ENCODE data around the gene IL22RA1. TPM values are rescaled to one million over a fixed set of nuclear protein-coding genes. Genes with fewer than 3 reads are reported as not detected.

IL22RA1 gene
- total RNA-seq, 1 experiment from 2014 or later, result 5.0 TPM

GRCh38 chr1:24136956-24137539 lies 5.9 kb downstream of the IL22RA1 start:
- H2AFZ ChIP-seq, result no peak overlapping the region
- H3K4me1 ChIP-seq (replicated peaks; ENCODE audit: insufficient read depth), result no peaks in the 10 kb centered on the region
- H3K36me3 ChIP-seq (ENCODE audit: low read depth), result no peaks in the 10 kb centered on the region
- H4K20me1 ChIP-seq (ENCODE audit: insufficient read depth), result no peaks in the 10 kb centered on the region
- no peaks in the 10 kb centered on the region for H3K9me2 ChIP-seq (ENCODE audit: insufficient read depth)
- no peaks in the 10 kb centered on the region for H3K9me3 ChIP-seq (ENCODE audit: insufficient read depth, low read depth)
- no peak overlapping the region for H3K4me3 ChIP-seq
- H3F3A ChIP-seq (ENCODE audit: insufficient read depth, low read depth), result no peaks in the 10 kb centered on the region
- ChIA-PET CTCF (no interaction called here), POLR2A (ENCODE audit: unreplicated experiment) (no interaction called here)
- no peak overlapping the region for H3K27ac ChIP-seq
- no TSS peak for BruUV-seq (replicated peaks)
- H3K79me2 ChIP-seq (ENCODE audit: low read depth), result no peaks in the 10 kb centered on the region
- intact Hi-C loops (cut with micrococcal nuclease; ENCODE audit: unreplicated experiment), result no loop called here
- no peak for TF ChIP-seq EZH2 (IDR thresholded peaks at IDR 0.05; ENCODE audit: low read depth)
- TF ChIP-seq, protein P1, sequence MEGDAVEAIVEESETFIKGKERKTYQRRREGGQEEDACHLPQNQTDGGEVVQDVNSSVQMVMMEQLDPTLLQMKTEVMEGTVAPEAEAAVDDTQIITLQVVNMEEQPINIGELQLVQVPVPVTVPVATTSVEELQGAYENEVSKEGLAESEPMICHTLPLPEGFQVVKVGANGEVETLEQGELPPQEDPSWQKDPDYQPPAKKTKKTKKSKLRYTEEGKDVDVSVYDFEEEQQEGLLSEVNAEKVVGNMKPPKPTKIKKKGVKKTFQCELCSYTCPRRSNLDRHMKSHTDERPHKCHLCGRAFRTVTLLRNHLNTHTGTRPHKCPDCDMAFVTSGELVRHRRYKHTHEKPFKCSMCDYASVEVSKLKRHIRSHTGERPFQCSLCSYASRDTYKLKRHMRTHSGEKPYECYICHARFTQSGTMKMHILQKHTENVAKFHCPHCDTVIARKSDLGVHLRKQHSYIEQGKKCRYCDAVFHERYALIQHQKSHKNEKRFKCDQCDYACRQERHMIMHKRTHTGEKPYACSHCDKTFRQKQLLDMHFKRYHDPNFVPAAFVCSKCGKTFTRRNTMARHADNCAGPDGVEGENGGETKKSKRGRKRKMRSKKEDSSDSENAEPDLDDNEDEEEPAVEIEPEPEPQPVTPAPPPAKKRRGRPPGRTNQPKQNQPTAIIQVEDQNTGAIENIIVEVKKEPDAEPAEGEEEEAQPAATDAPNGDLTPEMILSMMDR (conservative IDR thresholded peaks at IDR 0.05), result no peak
- H3K27me3 ChIP-seq (ENCODE audit: insufficient read depth, low read depth), result no peaks in the 10 kb centered on the region
- DNase-seq, result no peak
- H3K4me2 ChIP-seq, result no peak overlapping the region

- H3F3A ChIP-seq (ENCODE audit: insufficient read depth, low read depth), result no peaks in the 10 kb centered on the region
- POLR2A ChIA-PET (ENCODE audit: unreplicated experiment), result no interaction called here
- H3K4me3 ChIP-seq, result no peak overlapping the region
- H3K36me3 ChIP-seq (ENCODE audit: low read depth), result no peaks in the 10 kb centered on the region
- CTCF ChIA-PET, result no interaction called here
- no peaks in the 10 kb centered on the region for H3K9me3 ChIP-seq (ENCODE audit: insufficient read depth, low read depth)
- H3K9me2 ChIP-seq (ENCODE audit: insufficient read depth), result no peaks in the 10 kb centered on the region
- intact Hi-C loops (cut with micrococcal nuclease; ENCODE audit: unreplicated experiment), result no loop called here
- H3K4me2 ChIP-seq, result no peak overlapping the region
- no peak overlapping the region for H3K27ac ChIP-seq
- no peaks in the 10 kb centered on the region for H4K20me1 ChIP-seq (ENCODE audit: insufficient read depth)
- H3K4me1 ChIP-seq (replicated peaks; ENCODE audit: insufficient read depth), result no peaks in the 10 kb centered on the region
- H2AFZ ChIP-seq, result no peak overlapping the region
- no peak for DNase-seq
- no peaks in the 10 kb centered on the region for H3K79me2 ChIP-seq (ENCODE audit: low read depth)
- no TSS peak for BruUV-seq (replicated peaks)
- H3K27me3 ChIP-seq (ENCODE audit: insufficient read depth, low read depth), result no peaks in the 10 kb centered on the region
- TF ChIP-seq, protein P1 (conservative IDR thresholded peaks at IDR 0.05), result no peak
- TF ChIP-seq EZH2 (IDR thresholded peaks at IDR 0.05; ENCODE audit: low read depth), result no peak
These were observed 8.6 kb downstream of the IL22RA1 start for GRCh38 chr1:24134376-24134775.

GRCh38 chr1:24133819-24134218 lies 9.1 kb downstream of the IL22RA1 start:
- no peaks in the 10 kb centered on the region for H3K9me3 ChIP-seq (ENCODE audit: insufficient read depth, low read depth)
- ChIA-PET CTCF (no interaction called here), POLR2A (ENCODE audit: unreplicated experiment) (no interaction called here)
- TF ChIP-seq EZH2 (IDR thresholded peaks at IDR 0.05; ENCODE audit: low read depth), result no peak
- TF ChIP-seq, protein P1 (conservative IDR thresholded peaks at IDR 0.05), result no peak
- no peak overlapping the region for H3K4me3 ChIP-seq
- no peaks in the 10 kb centered on the region for H3F3A ChIP-seq (ENCODE audit: insufficient read depth, low read depth)
- no peaks in the 10 kb centered on the region for H3K36me3 ChIP-seq (ENCODE audit: low read depth)
- no peak overlapping the region for H3K27ac ChIP-seq
- H3K79me2 ChIP-seq (ENCODE audit: low read depth), result no peaks in the 10 kb centered on the region
- no peaks in the 10 kb centered on the region for H3K4me1 ChIP-seq (replicated peaks; ENCODE audit: insufficient read depth)
- no TSS peak for BruUV-seq (replicated peaks)
- H3K4me2 ChIP-seq, result no peak overlapping the region
- intact Hi-C loops (cut with micrococcal nuclease; ENCODE audit: unreplicated experiment), result no loop called here
- no peak for DNase-seq
- no peak overlapping the region for H2AFZ ChIP-seq
- no peaks in the 10 kb centered on the region for H4K20me1 ChIP-seq (ENCODE audit: insufficient read depth)
- no peaks in the 10 kb centered on the region for H3K9me2 ChIP-seq (ENCODE audit: insufficient read depth)
- H3K27me3 ChIP-seq (ENCODE audit: insufficient read depth, low read depth), result no peaks in the 10 kb centered on the region
